Measurements from ENCODE around the gene MTMR3. TPM values are rescaled to one million over a fixed set of nuclear protein-coding genes. Genes with fewer than 3 reads are reported as not detected.

The MTMR3 gene
- total and polyA plus RNA-seq, 2 of the 8 experiments (the other 6 are each of a cell fraction or from before 2014, with no cell fraction given), result 16.9 to 18.5 TPM

- no peaks in the 10 kb centered on the region for H3K23me2 ChIP-seq (ENCODE audit: low read depth, low read length)
- no peak overlapping the region for H3K23ac ChIP-seq (ENCODE audit: insufficient read length)
- no peak overlapping the region for H2BK20ac ChIP-seq (ENCODE audit: low read length)
- peaks cover 9 to 49% (median 29%) of the 10 kb centered on the region in 4 experiments; a peak in 7 of 8 replicates for H3K36me3 ChIP-seq (ENCODE audit: control insufficient read depth in 2 of 4, insufficient read depth in 4 of 4, low read length in 3 of 4)
- no peak overlapping the region for H3K4ac ChIP-seq (replicated peaks; ENCODE audit: insufficient read length, low read depth, low read length)
- H4K5ac ChIP-seq (ENCODE audit: insufficient read length, low read depth, low read length), result no peak overlapping the region
- no peak overlapping the region for H4K91ac ChIP-seq (replicated peaks; ENCODE audit: insufficient read length, low read length)
- H2BK120ac ChIP-seq (replicated peaks; ENCODE audit: low read depth, low read length), result no peak overlapping the region
- peaks cover 0 to 2% of the 10 kb centered on the region in 2 experiments for H4K20me1 ChIP-seq (replicated peaks in 1 of 2; ENCODE audit: control insufficient read depth in 1 of 2, insufficient read depth in 2 of 2, low read length in 2 of 2)
- no peak overlapping the region for H2AFZ ChIP-seq (ENCODE audit: low read length)
- H3K79me1 ChIP-seq (ENCODE audit: low read depth, low read length), result peaks cover 2% of the 10 kb centered on the region
- 85% methylated on average over 2 of the region's 3 CpGs; no CpG with 5 or more reads in 1 of the 2 experiments for WGBS, 2 experiments (ENCODE audit: extremely low coverage in 1 of 2, insufficient coverage in 1 of 2, insufficient read length in 1 of 2, insufficient replicate concordance in 2 of 2, low coverage in 1 of 2, low lambda C conversion rate in 2 of 2, missing lambda C conversion rate in 1 of 2)
- CTCF ChIA-PET (ENCODE audit: partially characterized antibody), result interaction anchor here (0.6 to 3.2 kb wide), 6 partner anchors 8 to 326 kb away, joined by 3 to 13 read pairs (median 3); no protein-coding TSS in a partner anchor
- no peak overlapping the region for H2BK15ac ChIP-seq (ENCODE audit: low read length)
- H2BK5ac ChIP-seq (ENCODE audit: low read depth, low read length), result no peak overlapping the region
- no peak for FAIRE-seq
- H2BK12ac ChIP-seq (ENCODE audit: low read depth, low read length), result no peak overlapping the region
- H3K4me2 ChIP-seq (ENCODE audit: insufficient read depth in 1 of 2, low read depth in 2 of 2, low read length in 2 of 2), result no peak overlapping the region
- no peak overlapping the region for H3K18ac ChIP-seq (ENCODE audit: extremely low read depth, low read length)
- no peak for DNase-seq (ENCODE audit: low read depth in 1 of 2, low spot score in 2 of 2)
- no peak overlapping the region for H4K8ac ChIP-seq (ENCODE audit: extremely low read depth, insufficient read depth, low read length)
- H3K56ac ChIP-seq (replicated peaks; ENCODE audit: insufficient read length, low read depth, low read length), result no peak overlapping the region
- no peaks in the 10 kb centered on the region for H3K9me3 ChIP-seq (ENCODE audit: insufficient read depth in 2 of 2, low read depth in 1 of 2, low read length in 1 of 2)
- no peak for TF ChIP-seq RNF2 (IDR thresholded peaks at IDR 0.05; ENCODE audit: borderline replicate concordance, low read depth, low read length, missing control alignments, poor library complexity, severe bottlenecking)
- no peak for TF ChIP-seq SRF (IDR thresholded peaks at IDR 0.05; ENCODE audit: low read depth, low read length)
- TF ChIP-seq ATF3 (IDR thresholded peaks at IDR 0.05; ENCODE audit: insufficient read depth, low read depth, low read length), result no peak
- no peak for TF ChIP-seq GTF2F1 (IDR thresholded peaks at IDR 0.05; ENCODE audit: borderline replicate concordance, low read depth, low read length)
- no peak overlapping the region for H3K14ac ChIP-seq (ENCODE audit: insufficient read length)
- H3K9ac ChIP-seq (replicated peaks in 1 of 4; ENCODE audit: extremely low read depth in 1 of 4, low read depth in 3 of 4, low read length in 3 of 4), result no peak overlapping the region
- POLR2A ChIA-PET (ENCODE audit: partially characterized antibody), result interaction anchor here (0.6 kb wide), 1 partner anchor 1955 kb away, joined by 3 read pairs; no protein-coding TSS in a partner anchor
- H3K4me1 ChIP-seq (replicated peaks in 1 of 4; ENCODE audit: control insufficient read depth in 3 of 4, insufficient read depth in 4 of 4, low read length in 3 of 4), result no peaks in the 10 kb centered on the region
- no peak overlapping the region for H2AK5ac ChIP-seq (ENCODE audit: low read depth, low read length)
- no peaks in the 10 kb centered on the region for H3K79me2 ChIP-seq (ENCODE audit: control insufficient read depth in 1 of 2, insufficient read depth in 2 of 2, low read length in 2 of 2)
- no peaks in the 10 kb centered on the region for H3K27me3 ChIP-seq (replicated peaks in 1 of 4; ENCODE audit: control insufficient read depth in 3 of 4, extremely low read depth in 1 of 4, insufficient read depth in 3 of 4, low read length in 3 of 4)
- H3K4me3 ChIP-seq (ENCODE audit: extremely low read depth in 1 of 4, insufficient read depth in 2 of 4, low read depth in 3 of 4, low read length in 4 of 4), result no peak overlapping the region
- H3K27ac ChIP-seq (ENCODE audit: low read depth, low read length), result no peak overlapping the region
These were observed 132.3 kb downstream of the MTMR3 start for GRCh38 chr22:30015229-30015797.
